Endothelial cell (in vitro differentiated cells): Measurements from ENCODE around the gene CSGALNACT2. TPM values are rescaled to one million over a fixed set of nuclear protein-coding genes. Genes with fewer than 3 reads are reported as not detected.

Source experiments
- DNase-seq: peaks from one replicate; pipeline ENCODE4 v3.0.0; 2021; ENCODE audit warnings: low spot score
- H3K27ac Mint-ChIP-seq: one replicate; pipeline ENCODE4 v1.8.0; 2021; ENCODE audit warnings: mixed read lengths, inconsistent platforms; ENCODE audit not compliant: unreplicated experiment
- H3K27me3 Mint-ChIP-seq: one replicate; pipeline ENCODE4 v1.8.0; 2021; ENCODE audit warnings: mild to moderate bottlenecking, moderate library complexity, mixed read lengths, inconsistent platforms; ENCODE audit not compliant: unreplicated experiment
- H3K36me3 Mint-ChIP-seq: one replicate; pipeline ENCODE4 v1.8.0; 2021; ENCODE audit warnings: mild to moderate bottlenecking, low read depth, mixed read lengths, inconsistent platforms; ENCODE audit not compliant: unreplicated experiment
- H3K4me1 Mint-ChIP-seq: one replicate; pipeline ENCODE4 v1.8.0; 2021; ENCODE audit warnings: mild to moderate bottlenecking, mixed read lengths, inconsistent platforms; ENCODE audit not compliant: unreplicated experiment
- H3K4me3 Mint-ChIP-seq: one replicate; pipeline ENCODE4 v1.8.0; 2021; ENCODE audit warnings: mild to moderate bottlenecking, mixed read lengths, inconsistent platforms; ENCODE audit not compliant: unreplicated experiment
- H3K9me3 Mint-ChIP-seq: one replicate; pipeline ENCODE4 v1.8.0; 2021; ENCODE audit warnings: mixed read lengths, inconsistent platforms; ENCODE audit not compliant: unreplicated experiment
- total RNA-seq: library from RNA; stranded (reverse); fragmentation: NEBNext Ultra II Directional; extraction: Animal tissue kit (Norgen Biotek cat#: 25700); gene quantifications from one replicate; pipeline ENCODE4 v1.2.1, GENCODE V29; 2021; ENCODE audit not compliant: unreplicated experiment
- TF ChIP-seq, protein P1 (sequence below): fragments of 200-600 bp; sonication (generic); IDR thresholded peaks from one replicate; pipeline ENCODE4 v1.5.0; 2021; ENCODE audit warnings: antibody characterized with exemption; ENCODE audit not compliant: unreplicated experiment

CSGALNACT2 gene
- total RNA-seq, 1 donor from 2014 or later, result 3.8 TPM

DNA sequence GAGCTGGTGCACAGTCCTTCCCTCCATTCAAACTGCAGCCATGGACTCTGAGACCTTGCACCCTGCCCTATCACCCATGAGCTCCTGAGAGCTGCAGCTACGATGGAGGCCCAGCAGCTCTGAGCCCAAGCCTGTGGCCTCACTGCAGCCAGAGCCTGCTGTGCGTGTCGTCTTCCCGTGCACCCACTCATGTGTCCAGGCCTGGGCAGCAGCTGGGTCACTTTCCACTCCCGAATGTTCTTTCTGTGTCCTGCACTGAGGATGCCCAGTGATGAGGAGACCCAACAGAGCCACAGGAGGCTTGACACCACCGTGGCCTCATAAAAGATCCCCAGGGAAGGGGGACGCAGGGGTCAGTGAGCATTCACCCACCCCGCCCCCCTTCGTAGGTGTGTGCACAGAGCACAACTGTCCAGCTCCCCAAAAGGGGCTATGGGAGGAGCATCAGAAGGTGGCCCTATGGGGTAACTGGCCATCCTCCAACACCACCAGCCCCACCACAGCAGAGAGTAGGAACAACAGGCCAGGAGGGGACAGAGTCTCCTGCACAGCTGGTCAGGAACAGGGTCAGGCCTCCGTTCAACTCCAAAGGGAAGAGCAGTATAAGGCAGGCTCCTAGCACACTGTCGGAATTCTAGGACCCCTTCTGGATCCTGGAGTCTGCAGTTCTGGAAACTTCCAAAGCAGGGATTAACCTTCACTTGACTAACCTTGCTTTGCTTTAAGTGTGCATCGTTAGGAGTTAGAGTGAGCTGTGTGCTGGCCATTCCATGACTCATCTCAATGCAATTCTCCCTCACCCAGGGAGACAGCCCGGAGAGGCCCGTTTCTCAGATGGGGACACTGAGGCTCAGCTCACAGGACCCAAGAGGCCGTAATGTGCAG, 76.1 kb downstream of the CSGALNACT2 start:
- Mint-ChIP-seq H3K36me3 (no peaks in the 10 kb centered on the region), H3K4me3 (no peak overlapping the region), H3K27ac (no peak overlapping the region), H3K4me1 (no peaks in the 10 kb centered on the region), H3K27me3 (peaks cover 8% of the 10 kb centered on the region), H3K9me3 (no peaks in the 10 kb centered on the region)
- TF ChIP-seq, protein P1, sequence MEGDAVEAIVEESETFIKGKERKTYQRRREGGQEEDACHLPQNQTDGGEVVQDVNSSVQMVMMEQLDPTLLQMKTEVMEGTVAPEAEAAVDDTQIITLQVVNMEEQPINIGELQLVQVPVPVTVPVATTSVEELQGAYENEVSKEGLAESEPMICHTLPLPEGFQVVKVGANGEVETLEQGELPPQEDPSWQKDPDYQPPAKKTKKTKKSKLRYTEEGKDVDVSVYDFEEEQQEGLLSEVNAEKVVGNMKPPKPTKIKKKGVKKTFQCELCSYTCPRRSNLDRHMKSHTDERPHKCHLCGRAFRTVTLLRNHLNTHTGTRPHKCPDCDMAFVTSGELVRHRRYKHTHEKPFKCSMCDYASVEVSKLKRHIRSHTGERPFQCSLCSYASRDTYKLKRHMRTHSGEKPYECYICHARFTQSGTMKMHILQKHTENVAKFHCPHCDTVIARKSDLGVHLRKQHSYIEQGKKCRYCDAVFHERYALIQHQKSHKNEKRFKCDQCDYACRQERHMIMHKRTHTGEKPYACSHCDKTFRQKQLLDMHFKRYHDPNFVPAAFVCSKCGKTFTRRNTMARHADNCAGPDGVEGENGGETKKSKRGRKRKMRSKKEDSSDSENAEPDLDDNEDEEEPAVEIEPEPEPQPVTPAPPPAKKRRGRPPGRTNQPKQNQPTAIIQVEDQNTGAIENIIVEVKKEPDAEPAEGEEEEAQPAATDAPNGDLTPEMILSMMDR, result no peak
- DNase-seq, result no peak

DNA sequence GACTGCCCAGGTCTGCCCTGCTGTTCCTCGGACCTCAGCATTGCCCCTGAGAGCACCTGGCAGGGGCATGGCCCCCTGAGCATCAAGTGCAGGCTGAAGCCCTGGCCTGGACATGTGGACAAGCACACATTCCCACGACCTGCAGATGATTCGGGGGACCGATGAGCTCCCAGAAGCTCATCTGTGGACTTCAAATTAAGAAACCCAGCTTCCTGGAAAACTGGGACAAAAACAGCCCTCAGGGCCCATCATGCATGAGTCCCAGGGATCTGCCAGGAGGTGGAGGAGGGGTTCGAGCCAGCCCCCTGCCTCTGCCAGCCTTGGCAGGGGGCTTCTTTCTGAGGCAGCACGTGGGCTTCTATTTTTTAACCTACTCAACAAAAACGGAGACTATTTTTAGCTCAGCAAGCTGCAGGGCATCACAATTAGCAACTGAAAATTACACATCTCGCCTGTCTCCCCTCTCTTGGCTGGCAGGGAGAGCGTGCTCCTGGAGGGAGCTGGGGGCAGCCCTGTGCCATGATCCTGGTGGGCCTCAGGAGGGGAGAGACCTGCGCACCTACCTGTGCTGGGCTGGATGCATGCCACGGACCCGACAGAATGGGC, 76.8 kb downstream of the CSGALNACT2 start:
- no peak overlapping the region for H3K27ac Mint-ChIP-seq
- H3K4me1 Mint-ChIP-seq, result no peaks in the 10 kb centered on the region
- H3K36me3 Mint-ChIP-seq, result no peaks in the 10 kb centered on the region
- no peak for DNase-seq
- no peaks in the 10 kb centered on the region for H3K9me3 Mint-ChIP-seq
- TF ChIP-seq, protein P1, result no peak
- peaks cover 8% of the 10 kb centered on the region for H3K27me3 Mint-ChIP-seq
- no peak overlapping the region for H3K4me3 Mint-ChIP-seq

DNA sequence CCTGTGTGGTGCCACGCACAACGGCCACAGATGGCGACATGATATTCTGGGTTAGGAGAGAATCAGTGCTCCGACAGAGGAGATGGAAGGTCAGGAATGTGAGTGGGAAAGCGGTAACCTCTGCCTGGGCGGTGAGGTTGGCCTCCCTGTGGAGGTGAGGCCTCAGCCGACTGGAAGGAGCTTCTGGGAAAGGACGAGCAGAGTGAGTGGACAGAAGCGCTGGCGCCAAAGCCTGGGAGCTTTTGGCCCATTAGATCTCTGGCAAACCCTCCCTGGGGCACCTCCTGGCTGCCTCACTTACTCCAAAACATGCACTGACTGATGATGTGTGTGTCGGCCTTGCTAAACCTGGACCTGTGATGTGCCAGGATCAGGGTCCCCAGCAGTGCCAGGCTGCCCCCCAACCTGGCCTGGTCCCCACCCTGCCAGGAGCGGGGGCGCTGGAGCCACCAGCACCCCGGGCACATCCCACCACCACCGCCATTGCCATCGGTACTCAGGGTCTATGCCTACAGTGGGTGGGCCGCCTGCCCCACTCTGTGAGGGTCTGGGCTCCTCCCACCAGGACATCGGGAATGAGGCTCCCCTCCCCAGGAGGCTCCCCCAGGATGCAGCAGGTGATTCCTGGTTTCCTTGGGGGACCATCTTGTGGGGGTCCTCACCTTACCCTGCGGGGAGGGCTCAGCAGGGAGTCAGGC, 77.7 kb downstream of the CSGALNACT2 start:
- no peak for DNase-seq
- Mint-ChIP-seq H3K9me3 (no peaks in the 10 kb centered on the region), H3K27me3 (peaks cover 6% of the 10 kb centered on the region), H3K4me1 (no peaks in the 10 kb centered on the region), H3K36me3 (no peaks in the 10 kb centered on the region), H3K4me3 (peak overlapping the region; percentile 7), H3K27ac (no peak overlapping the region)
- TF ChIP-seq, protein P1, result no peak

DNA sequence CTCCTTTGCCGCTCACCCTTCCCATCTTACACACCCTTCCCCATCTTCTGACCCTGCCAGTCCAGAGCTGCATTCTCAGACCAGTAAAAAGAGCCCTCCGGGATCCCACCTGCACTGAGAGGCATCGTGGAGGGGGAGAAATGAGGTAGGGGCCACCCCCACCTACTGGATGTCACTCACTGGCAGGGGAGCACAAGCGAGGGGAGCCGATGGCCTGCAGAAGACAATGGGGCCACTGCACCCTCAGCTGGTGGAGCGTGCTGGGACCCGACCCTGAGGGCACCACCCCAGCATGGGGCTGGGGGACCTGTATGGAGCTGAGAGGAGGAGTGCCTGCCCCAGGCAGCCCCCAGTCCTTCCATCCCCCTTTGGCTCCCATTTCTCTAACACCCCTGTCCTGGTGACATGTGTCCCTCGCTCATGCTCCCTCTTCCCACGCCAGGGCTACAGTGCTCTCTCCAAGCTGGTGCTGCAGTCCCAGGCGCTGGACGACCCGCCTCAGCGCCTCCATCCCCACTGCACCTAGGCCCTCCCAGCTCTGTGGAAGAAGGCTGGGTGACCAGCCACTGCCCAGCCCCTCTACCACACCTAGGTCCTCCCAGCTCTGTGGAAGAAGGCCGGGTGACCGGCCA, 78.8 kb downstream of the CSGALNACT2 start:
- no peaks in the 10 kb centered on the region for H3K36me3 Mint-ChIP-seq
- H3K27me3 Mint-ChIP-seq, result peaks cover 7% of the 10 kb centered on the region

More for the DNA sequence above, 78.8 kb downstream of the CSGALNACT2 start:
- H3K9me3 Mint-ChIP-seq, result no peaks in the 10 kb centered on the region
- TF ChIP-seq, protein P1, result no peak
- no peak overlapping the region for H3K4me3 Mint-ChIP-seq
- H3K4me1 Mint-ChIP-seq, result no peaks in the 10 kb centered on the region
- H3K27ac Mint-ChIP-seq, result no peak overlapping the region
- DNase-seq, result no peak
